ENCODE results near the gene ATAD3B. TPM values are rescaled to one million over a fixed set of nuclear protein-coding genes. Genes with fewer than 3 reads are reported as not detected.

Gene ATAD3B
- total and polyA plus RNA-seq, 4 donors: 6.4 to 14.3 (median 10.3) TPM

DNA sequence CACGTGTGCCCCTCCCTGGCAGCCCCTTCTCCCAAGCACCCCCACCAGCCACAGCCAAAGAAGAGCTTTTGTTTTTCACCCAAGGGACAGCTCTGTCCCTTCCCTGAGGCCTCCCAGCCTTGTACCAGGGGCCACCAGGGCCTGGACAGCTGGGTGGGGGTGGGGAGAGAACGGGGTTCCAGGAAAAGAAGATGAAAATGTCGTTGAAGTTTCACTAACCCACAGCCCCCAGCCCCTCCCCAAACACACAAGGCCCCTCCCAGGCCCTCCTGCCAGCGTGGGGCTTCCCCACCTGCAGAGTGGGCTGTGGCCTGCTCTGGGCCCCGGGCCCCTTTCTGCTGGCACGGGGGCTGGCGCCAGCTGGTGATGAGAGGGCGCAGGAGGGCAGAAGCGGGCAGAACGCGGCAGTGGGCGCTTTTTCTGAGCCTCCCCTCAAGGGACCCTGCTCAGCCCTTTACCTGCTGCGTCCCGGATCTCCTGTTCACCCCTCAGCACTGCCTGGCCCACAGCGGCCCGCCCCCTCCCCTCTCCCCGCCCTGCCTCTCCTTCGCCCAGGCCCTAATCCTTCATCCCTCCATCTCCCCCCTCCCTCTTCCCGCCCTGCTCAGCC lies 45.0 kb upstream of the ATAD3B start (continued):
- TF ChIP-seq, protein P1, sequence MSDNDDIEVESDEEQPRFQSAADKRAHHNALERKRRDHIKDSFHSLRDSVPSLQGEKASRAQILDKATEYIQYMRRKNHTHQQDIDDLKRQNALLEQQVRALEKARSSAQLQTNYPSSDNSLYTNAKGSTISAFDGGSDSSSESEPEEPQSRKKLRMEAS (IDR thresholded peaks at IDR 0.05): no peak
- TF ChIP-seq HNF4A (conservative IDR thresholded peaks at IDR 0.05): no peak

DNA sequence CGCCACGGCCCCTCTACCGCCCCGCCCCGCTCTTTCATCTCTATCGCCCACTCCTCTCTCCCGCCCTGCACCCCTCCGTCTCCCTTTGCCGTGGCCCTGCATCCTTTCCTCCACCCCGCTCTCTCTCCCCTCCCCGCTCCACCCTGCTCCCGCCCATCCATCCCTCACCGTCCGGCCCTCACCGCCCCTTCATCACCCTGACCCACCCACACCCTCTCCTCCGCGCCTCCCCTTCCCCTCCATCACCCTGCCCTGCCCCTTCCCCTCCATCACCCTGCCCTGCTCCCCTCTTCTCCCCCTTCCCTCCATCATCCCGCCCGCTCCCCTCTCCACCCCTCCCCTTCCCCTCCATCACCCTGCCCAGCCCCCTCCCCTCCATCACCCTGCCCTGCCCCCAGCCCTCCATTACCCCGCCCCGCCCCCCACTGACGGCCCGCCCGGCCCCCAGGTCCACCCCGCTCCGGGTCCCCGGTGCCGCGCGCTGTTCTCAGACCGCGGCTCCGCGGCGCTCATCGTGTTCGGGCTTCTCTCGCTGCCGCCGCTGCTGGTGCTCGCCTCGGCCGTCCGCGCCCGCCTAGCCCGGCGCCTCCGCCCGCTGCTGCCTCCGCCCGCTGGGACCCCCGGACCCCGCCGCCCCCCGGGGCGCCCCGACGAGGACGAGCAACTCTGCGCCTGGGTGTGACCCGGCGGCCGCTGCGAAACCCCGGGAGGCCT lies 44.3 kb upstream of the ATAD3B start:
- Histone ChIP-seq H3K27ac (ENCODE audit: low read depth in 1 of 2, low read length in 2 of 2) (no peak overlapping the region), H3K9ac (ENCODE audit: low read depth in 1 of 2, low read length in 2 of 2) (no peak overlapping the region), H3K27me3 (ENCODE audit: control insufficient read depth in 4 of 4, insufficient read depth in 4 of 4, low read length in 3 of 4) (no peaks in the 10 kb centered on the region), H3K36me3 (ENCODE audit: control insufficient read depth in 4 of 4, insufficient read depth in 3 of 4, low read depth in 1 of 4, low read length in 3 of 4) (no peaks in the 10 kb centered on the region), H3K4me3 (ENCODE audit: low read depth in 1 of 3, low read length in 3 of 3) (peak overlapping the region in 1 of 3 donors; percentile 39), H3K9me3 (ENCODE audit: control insufficient read depth in 4 of 4, low read length in 3 of 4) (no peaks in the 10 kb centered on the region), H3K4me1 (ENCODE audit: control insufficient read depth in 4 of 4, insufficient read depth in 4 of 4, low read length in 3 of 4) (peaks cover 11 to 30% (median 21%) of the 10 kb centered on the region in 4 donors)
- TF ChIP-seq GABPA (IDR thresholded peaks at IDR 0.05 in 1 of 2, conservative IDR thresholded peaks at IDR 0.05 in 1 of 2) (no peak), RXRA (IDR thresholded peaks at IDR 0.05) (no peak), FOXA2 (IDR thresholded peaks at IDR 0.05) (no peak), NR2F2 (IDR thresholded peaks at IDR 0.05) (no peak), ATF3 (IDR thresholded peaks at IDR 0.05) (no peak), REST (IDR thresholded peaks at IDR 0.05) (no peak), SP1 (IDR thresholded peaks at IDR 0.05) (no peak), FOXA1 (IDR thresholded peaks at IDR 0.05) (no peak), RAD21 (IDR thresholded peaks at IDR 0.05) (no peak), JUND (IDR thresholded peaks at IDR 0.05) (no peak), CTCF (IDR thresholded peaks at IDR 0.05; ENCODE audit: low read depth, low read length, missing input control) (no peak), HNF4G (IDR thresholded peaks at IDR 0.05) (no peak), EGR1 (IDR thresholded peaks at IDR 0.05; ENCODE audit: low read depth in 2 of 2) (no peak), HNF4A (conservative IDR thresholded peaks at IDR 0.05) (no peak)
- TF ChIP-seq, protein P1 (IDR thresholded peaks at IDR 0.05): no peak
- WGBS: 16% methylated on average over 66 of the region's 66 CpGs
- DNase-seq (ENCODE audit: low spot score): no peak

All from liver (tissue), 9 donors.